ENCODE measurements around the gene DTX4.

Gene DTX4

DNA sequence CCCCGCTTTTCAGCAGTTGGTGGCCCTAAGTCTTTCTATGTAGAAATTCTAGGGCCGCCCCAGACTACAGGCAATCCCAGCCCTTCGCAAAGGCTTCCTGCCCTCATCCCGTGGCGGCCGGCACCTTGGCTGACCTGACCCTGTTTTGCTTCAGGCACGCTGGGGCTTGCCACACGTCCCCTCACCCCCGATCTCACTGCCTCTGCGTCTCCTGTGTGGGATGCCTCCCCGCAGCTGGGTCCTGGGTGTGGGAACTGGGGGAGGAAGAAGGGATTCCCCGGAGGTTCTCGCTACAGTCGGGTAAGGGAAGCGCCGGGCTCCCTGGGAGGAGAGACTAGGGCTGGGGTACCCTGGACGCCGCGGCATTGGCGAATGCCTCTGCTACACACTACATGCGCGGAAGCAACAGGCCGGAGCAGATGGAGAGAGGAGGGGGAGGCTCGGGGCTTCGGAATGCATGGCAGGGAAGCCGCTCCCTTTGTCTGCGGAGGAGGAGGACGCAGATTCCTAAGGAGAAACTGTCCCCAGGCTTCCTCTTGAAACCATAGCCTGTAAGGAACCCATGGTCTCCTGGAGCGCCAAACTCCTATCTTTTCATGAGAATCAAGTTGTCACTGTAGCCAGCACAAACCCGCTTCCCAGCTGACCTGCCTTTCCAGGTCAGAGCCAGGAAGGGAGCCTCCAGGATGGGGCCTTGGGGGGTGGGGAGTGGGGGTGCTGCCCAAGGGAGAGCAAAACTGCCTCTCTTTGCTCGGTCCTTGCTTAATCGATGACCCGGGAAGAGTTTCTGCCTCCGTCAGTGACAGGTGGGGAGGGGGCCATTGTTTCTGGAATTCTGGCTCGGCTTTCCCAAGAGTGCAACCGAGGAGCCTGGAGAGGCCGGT is 1.4 kb downstream of the DTX4 start:
- no peak for DNase-seq

DNA sequence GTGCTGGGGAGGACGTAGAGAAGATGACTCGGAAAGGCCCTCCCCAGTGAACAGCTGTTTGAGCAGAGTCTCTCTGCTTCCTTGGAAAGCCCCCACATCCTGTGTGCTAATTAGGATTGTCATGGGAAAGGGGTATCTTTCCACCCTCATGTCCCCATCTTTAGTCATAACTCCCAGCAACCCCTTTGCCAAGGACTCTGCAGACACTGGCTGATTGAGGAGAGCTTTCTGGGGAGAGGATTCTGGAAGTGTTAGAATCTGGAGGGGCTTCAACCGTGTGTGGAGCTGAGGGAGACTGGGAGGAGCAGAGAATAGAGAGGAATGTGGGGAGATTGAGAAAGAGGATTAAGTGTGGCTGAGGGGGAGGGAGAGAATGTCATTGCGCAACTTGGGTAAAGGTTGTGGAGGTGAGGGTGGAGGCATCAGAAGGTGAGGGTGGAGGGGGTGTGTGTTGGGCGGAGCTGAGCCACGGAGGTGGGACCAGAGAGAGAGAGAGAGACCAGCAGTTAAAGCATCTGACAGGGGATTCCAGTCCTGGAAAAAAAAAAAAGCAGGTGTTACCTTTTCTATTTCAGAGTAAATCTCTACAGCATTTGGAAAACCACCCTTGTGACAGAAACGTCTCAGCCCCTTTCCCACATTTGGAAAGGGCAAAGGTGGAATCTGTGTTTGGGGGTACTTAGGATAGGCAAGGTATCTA is 2.2 kb downstream of the DTX4 start:
- DNase-seq: no peak

DNA sequence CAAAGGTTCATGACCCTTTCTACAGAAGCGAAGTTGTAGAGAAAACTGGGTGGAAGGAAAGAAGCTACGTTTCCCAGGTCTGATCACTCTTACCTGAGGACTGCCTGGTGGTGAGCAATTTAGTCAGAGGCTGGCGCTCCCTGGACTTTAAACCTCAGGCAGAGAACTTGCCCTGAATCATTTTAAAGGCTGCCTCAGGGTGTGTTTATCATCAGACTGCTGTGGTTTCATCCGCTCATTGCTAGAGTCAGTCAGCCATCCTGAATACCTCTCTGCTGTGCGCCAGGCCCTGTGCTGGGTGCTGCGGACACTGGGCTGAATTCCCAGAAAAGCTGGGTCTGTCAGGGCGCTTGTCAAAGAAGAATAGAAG is 2.7 kb downstream of the DTX4 start:
- no peak for DNase-seq

DNA sequence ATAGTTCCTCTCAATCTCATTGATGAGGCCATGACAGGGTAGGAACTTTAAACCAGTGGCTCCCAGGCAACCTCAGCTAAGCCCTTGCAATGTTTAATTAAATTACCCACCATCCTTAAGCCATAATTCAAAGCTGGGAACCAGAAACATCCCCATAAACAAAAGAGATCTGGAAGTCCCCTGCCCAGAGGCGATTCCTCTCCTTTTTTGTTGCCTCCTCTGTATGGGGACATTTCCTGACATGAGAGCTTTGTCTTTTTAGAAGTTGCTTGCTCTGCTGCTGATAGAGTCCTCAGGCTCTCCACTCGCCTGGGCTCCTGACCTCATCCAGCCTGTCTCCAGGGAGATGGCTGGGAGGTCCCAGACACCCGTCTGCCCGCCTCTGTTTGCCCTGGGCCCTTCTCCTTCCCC is 3.2 kb downstream of the DTX4 start:
- no peak for DNase-seq

DNA sequence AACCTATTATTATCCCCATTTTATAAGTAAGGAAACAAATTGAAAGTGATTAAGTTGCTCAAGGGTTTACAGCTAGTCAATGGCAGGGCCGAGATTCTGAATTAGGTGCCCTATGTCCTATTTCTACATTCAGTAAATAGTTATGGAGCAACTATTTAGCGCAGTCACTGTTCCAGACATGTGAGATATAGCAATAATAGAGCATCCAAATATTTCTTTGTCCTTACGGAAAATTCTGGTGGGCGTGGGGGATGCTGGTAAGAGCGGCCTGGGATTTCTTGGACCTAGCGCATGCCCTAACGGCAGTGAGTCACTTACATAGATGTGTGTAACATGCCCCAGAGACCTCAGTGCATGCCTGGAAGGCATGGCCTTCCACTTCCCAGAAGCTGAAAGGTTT is 4.4 kb downstream of the DTX4 start:
- DNase-seq: no peak

DNA sequence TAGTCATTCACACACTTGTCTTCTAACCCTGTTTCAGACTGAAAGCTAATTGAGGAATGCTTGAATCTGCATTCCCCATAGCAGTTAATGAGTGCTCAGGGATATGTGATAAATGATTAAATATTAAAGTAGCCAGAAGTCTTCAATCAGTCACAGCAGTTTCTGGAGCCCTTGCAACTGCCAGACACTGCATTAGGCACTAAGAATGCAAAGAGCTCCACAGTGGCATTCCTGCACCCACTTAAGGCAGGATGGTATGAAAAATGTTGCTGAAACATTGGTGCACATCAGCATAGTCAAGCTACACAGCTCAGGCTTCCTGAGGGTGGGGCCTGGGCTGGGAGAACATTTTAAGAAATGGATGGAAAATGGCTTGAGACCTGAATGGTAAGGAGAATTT is 6.5 kb downstream of the DTX4 start:
- no peak for DNase-seq

DNA sequence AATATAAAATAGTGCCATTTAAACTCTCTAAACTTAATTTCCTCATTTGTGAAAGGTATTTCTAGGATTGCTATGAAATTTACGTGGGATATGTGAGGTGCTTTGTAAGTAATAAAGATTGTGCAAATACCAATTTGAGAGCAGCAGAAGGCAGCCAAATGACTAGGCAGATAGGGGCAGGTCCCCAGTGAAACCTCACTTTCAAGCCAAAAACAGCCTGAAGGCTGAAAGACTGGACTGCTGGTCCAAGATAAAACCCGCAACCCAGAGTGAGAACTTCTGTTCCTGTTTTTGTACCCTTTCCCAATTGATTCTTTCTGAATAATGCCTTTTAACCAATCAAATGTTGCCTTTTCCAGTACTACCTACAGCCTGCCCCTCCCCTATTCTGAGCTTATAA is 7.2 kb downstream of the DTX4 start:
- DNase-seq: no peak

DNA sequence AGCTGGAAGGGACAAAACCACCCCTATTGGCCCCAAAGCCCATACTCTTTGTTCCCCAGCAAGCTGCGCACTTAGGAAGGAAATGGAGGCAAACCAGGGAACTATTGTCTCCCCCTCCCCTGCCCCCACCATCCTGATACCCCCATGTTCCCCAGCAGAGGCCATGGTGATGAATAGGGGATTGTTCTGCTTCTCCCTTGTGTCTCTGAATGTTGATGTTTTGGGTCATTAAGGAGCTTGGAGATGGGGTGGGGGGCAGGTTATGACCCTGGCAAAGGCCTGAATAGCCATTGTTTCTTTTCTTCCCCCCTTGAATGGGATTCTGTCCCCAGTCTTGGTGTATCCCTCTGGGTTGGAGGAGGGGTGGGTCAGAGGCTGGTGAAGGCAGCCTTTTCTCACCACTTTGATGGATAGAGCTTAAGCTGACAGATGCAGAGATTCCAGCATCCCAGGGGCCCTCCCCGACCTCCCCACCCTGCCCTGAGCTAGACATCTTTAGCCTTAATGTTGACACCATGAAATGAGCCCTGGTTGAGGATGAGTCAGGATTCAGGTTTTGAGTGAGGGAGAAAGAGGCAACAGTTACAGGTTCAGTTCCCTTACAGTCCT is 8.3 kb downstream of the DTX4 start:
- DNase-seq: no peak

DNA sequence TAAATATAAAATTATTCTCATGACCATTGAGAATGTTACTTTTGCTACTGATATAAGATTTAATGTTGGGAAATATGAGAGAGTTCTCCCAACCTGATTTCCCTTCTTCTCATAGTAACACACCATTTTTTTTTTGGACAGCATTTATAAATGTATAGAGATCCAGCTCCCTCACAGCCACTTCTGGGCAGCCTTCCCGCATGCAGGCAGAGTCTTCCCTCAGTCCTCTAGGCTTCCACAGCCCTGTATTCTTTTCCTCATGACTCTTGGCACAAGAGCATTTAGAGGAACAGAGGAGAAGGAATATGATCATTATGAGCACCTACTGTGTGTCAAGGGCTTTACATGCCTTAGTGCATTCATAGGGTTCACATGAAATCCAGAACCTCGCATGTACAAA is 9.0 kb downstream of the DTX4 start:
- DNase-seq: no peak

DNA sequence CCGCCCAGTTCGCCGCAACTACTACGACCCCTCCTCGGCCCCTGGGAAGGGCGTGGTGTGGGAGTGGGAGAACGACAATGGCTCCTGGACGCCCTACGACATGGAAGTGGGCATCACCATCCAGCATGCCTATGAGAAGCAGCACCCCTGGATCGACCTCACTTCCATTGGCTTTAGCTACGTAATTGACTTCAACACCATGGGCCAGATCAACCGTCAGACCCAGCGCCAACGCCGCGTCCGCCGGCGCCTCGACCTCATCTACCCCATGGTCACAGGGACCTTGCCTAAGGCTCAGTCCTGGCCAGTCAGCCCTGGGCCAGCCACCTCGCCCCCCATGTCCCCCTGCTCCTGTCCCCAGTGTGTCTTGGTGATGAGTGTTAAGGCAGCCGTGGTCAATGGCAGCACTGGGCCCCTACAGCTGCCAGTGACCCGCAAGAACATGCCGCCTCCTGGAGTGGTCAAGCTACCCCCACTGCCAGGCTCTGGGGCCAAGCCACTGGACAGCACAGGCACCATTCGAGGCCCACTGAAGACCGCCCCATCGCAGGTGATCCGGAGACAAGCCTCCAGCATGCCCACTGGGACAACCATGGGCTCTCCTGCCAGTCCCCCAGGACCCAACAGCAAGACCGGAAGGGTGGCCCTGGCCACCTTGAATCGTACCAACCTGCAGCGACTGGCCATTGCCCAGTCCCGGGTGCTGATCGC is 10.0 kb downstream of the DTX4 start:
- DNase-seq: no peak

DNA sequence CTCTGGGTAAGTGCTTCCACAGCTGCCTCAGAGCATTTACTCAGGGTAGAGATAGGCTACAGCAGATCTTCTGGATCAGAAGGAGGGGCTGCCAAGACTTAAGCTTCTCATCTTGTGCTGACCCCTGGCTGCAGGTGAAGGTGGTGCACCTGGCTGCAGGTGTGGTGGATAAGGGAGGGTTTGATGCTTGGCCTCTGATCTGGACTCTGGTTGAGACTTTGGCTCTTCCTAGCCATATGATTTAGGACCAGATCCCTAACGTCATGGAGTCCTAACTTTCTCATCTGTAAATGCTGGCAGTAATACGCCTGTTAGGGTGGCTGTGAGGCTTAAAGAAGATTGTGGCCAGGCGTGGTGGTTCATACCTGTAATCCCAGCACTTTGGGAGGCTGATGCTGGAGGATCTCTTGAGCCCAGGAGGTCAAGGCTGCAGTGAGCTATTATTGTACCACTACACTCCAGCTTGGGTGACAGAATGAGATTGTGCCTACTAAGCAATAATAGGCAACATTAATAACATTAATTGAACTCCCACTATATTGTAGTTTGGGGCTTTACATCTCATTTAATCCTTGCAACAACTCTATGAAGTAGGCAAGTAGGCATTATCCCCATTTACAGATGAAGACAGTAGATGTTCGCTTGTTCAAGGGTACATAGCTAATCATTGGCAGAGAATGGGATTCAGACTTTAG is 10.7 kb downstream of the DTX4 start:
- DNase-seq: no peak

DNA sequence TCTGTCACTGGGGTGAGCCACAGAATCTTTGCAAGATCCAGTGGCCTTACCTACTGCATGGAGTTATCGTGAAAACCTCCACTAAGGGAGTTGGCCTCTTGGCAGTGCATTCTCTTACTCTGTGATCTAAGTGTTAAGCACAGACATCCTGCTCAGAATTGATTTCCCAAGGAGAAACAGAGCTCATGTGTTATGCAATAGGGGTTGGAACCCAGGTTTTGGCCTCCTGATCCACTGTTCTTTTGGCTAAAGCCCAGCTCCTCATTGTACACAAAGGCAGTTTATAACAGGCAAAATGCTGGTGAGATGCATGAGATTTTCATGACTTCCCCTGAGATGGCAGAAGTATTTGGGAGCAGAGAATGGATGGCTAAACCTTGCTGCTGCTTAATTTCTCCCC is 11.8 kb downstream of the DTX4 start:
- DNase-seq: no peak

DNA sequence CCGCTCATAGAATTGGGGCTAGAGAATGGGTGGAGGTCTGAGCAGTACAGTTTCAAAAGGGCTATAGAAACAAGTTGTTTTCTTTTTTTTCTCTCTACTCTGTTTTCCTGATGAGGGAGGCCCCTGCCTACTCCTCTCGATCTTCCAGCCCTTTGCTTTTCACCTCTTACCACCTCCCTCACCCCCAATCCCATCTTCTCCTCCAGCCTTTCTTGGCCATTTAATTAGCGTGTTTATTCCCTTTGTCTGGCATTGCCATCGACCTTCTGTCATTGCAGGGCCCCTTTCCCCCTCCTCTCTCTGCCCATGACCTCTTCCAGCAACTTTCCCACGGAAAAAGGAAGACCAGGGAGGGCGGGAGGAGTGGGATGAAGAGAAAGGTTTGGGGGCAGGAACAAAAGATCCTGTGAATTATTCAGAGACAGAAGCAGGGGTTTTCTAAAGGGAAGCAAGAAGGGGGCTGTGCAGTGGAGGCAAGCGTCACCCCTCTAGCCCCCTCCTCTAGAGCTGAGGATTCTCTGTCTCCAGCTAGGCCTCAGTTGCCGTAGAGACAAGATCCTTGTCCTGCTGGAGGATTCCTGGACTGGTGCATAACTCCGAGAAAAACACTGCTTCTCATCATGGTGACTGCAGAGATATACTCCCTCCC is 12.9 kb downstream of the DTX4 start:
- no peak for DNase-seq

DNA sequence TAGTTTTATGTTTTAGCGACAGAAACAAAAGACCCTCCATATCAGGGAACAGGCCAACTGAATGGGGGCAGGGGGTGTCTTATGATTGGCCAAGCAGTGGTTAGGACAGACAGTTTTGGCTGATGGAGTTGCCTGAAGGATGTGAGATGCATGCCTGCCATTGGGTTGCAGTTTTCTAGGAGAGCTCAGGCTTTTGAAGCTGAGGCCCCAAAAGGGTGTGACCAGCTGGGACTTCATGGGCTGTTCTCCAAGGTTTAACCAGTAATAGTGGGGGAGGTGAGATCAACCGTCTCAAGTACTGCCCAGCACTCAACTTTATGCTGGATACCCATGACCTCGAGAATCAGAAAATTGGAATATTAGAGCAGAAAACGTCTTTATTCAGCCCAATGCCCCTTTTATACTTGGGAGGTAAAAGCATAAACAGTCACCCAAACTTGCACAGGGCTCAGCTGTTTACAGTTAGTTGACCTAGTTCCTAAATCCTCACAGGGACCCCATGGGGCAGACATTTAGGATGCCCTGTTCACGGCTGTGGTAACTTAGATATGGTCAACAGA is 13.5 kb downstream of the DTX4 start:
- no peak for DNase-seq

DNA sequence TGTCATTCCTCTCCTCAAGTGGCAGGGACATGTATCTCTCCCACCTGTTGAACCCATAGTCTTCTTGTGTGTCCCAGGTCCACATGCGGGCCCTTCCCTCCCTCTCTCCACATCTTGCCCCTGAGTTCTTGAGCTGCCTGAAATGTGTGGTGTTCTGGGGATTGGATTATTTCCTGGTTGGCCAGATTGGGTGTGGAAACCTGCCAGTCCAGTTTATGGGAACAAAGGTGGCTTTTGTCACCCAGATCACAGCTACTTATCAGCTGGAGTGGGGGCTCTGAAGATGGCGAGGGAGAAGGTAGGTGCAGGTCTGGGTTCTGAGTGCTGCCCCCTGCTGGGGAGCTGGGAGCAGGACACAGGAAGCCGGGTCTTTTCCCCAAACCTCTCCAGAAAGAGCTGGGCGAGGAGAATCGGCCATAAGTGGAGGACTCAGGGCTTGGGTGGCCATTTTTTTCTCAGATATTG is 14.2 kb downstream of the DTX4 start:
- DNase-seq: no peak

DNA sequence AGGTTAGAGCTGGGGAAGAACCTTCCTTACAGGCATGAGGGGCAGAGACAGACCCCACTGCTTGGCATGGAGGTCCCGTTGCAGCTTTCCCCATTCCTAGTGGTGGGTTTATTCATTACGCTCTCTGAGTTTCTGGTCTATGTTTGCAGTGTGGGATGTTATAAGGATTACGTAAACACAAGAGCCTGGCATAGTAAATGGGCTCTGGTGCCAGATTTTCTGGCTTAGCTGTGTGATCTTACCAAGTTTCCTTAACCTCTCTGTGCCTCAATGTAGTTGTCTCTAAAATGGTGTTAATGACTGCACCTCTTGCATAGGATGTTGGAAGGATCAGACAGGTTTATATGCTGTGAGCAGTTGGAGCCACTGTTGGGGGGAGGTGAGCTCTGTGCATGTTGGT is 15.1 kb downstream of the DTX4 start:
- DNase-seq: no peak

DNA sequence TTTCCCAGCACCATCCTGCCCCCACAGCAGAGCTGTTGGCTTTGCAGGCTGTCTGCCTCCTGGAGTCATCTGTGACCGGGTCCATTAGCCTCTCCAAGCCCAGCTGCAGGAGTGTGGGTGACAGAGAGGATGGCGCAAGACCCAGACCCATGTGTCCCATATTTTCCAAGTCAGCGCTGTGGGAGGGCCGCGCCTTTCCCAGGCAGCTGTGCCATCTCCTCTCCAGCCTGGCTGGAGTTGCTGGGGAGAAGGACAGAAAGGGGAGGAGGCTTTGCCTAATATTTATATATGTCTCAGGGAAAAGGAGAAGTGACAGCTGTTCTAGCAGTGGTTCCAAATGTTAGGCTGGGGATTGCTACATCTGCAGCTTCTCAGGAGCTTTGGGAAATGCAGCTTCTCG is 15.7 kb downstream of the DTX4 start:
- DNase-seq: no peak

DNA sequence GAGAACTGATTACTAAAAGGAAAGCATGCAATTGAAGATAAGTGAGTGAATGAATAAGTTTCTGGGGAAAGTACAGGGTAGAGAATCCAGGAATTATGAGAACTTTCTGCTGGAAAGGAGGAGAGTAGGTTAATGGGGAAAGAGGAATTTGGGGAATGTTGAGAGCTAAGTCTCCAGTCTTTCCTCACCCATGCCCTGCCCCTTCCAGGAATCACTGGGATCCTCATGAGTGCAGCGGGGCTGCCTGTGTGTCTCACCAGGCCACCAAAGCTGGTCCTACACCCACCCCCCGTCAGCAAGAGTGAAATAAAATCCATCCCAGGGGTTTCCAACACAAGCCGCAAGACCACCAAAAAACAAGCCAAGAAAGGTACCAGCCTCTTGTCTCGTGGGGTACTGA is 17.0 kb downstream of the DTX4 start:
- DNase-seq: no peak

DNA sequence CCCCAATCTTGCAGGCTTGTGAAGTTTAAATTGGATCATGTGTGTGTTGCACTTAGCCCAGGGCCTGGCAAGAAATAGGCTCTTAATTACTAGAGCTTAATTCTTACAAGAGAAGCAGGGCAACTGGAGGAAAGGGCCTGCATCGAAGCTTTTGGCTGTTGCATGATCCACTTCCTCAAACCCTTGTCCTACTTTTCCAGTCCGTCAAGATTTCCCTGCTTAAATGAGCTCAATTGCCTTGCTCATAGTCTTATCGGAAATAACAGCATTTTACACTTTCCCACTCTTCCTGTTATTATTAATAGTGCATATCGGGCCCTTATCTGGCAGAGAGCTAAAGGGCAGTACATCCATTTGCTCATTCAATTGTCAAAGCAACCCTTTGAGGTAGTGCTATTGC is 18.1 kb downstream of the DTX4 start:
- DNase-seq: no peak

DNA sequence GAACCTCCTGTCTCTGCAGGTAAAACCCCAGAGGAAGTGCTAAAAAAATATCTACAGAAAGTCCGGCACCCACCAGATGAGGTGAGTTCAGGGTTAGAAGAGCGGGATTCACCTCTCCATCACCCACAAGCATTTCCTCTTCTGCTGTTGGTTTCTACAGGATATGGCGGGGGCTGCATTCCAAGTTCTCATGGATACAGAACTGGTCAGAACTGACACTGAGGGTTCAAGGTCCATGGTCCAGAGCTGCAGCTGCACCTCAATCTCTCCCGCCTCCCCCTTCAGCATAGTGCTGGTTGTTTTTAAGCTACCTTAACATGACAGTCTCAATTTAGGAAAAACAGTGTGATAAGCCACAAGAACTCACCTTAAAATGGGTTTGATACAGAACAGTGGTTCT is 19.2 kb downstream of the DTX4 start:
- no peak for DNase-seq

DNA sequence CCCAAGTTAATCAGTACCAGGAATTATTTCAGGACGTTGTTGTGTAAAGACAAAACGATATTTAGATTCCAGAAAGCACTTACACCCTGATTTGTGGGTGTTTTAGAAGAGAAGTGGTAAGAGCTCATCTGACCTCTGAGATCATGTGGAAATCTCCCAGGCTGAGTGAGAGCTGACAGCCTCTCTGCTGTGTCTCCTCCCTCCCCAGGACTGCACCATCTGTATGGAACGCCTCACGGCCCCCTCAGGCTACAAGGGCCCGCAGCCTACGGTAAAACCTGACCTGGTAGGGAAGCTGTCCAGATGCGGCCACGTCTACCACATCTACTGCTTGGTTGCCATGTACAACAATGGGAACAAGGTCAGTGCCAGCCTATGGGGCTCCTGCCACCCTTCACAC is 20.0 kb downstream of the DTX4 start:
- DNase-seq: no peak

DNA sequence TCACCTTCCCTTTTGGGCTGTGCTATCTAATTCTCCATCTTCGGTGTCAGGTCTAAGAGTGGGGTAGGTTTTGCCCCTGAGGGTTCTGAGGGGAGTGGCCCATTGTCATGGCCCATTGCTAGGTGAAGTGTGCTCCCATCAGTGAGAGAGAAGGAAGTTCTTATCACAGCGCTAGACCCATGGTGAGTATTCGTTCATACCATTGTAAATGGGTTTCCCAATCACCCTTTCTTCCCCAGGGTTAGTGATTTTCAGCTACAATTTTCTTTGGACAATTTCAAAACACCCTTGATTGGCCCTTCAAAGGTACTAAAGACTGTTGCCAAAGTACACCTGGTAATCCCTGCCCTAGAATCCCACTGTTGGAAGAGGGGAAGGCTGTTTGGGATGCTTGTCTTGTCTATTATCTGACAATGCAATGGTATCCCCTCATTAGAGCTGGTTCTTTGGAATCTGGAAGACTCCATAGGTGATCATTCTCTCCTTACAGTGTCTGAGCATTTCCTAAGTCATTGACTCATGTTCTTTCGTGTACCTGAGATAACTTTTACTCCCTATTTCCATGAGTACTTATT is 20.6 kb downstream of the DTX4 start:
- DNase-seq: no peak

All from NCI-H524 treated with DMSO at 0.1 percent for 48 hours (cell line).